Measurements from ENCODE around the gene PIGU.

Gene PIGU

GRCh38 chr20:34579979-34580940 is 96.6 kb downstream of the PIGU start:
- no peak for DNase-seq (ENCODE audit: low read depth in 2 of 3, low spot score in 2 of 3)

- DNase-seq (ENCODE audit: low read depth in 2 of 3, low spot score in 2 of 3): no peak
These were observed 97.5 kb downstream of the PIGU start for GRCh38 chr20:34579191-34579978.

- DNase-seq (ENCODE audit: low read depth in 2 of 3, low spot score in 2 of 3): no peak
These were observed 98.4 kb downstream of the PIGU start for GRCh38 chr20:34578521-34578920.

- no peak for DNase-seq (ENCODE audit: low read depth in 2 of 3, low spot score in 2 of 3)
These were observed 98.9 kb downstream of the PIGU start for GRCh38 chr20:34578025-34578424.

GRCh38 chr20:34577061-34577460 is 99.8 kb downstream of the PIGU start:
- no peak for DNase-seq (ENCODE audit: low read depth in 2 of 3, low spot score in 2 of 3)

- DNase-seq (ENCODE audit: low read depth in 2 of 3, low spot score in 2 of 3): no peak
These were observed 101.1 kb downstream of the PIGU start for GRCh38 chr20:34575756-34576155.

- DNase-seq (ENCODE audit: low read depth in 2 of 3, low spot score in 2 of 3): no peak
These were observed 101.6 kb downstream of the PIGU start for GRCh38 chr20:34575271-34575670.

GRCh38 chr20:34574861-34575260 is 102.0 kb downstream of the PIGU start:
- no peak for DNase-seq (ENCODE audit: low read depth in 2 of 3, low spot score in 2 of 3)

- no peak for DNase-seq (ENCODE audit: low read depth in 2 of 3, low spot score in 2 of 3)
These were observed 102.5 kb downstream of the PIGU start for GRCh38 chr20:34574426-34574825.

GRCh38 chr20:34573541-34574300 is 103.2 kb downstream of the PIGU start:
- DNase-seq (ENCODE audit: low read depth in 2 of 3, low spot score in 2 of 3): no peak

GRCh38 chr20:34571753-34572152 is 105.1 kb downstream of the PIGU start:
- no peak for DNase-seq (ENCODE audit: low read depth in 2 of 3, low spot score in 2 of 3)

- DNase-seq (ENCODE audit: low read depth in 2 of 3, low spot score in 2 of 3): no peak
These were observed 106.0 kb downstream of the PIGU start for GRCh38 chr20:34570859-34571306.

- DNase-seq (ENCODE audit: low read depth in 2 of 3, low spot score in 2 of 3): no peak
These were observed 107.3 kb downstream of the PIGU start for GRCh38 chr20:34569598-34569997.

- DNase-seq (ENCODE audit: low read depth in 2 of 3, low spot score in 2 of 3): no peak
These were observed 108.7 kb downstream of the PIGU start for GRCh38 chr20:34567892-34568865.

- no peak for DNase-seq (ENCODE audit: low read depth in 2 of 3, low spot score in 2 of 3)
These were observed 109.7 kb downstream of the PIGU start for GRCh38 chr20:34566978-34567891.

- DNase-seq (ENCODE audit: low read depth in 2 of 3, low spot score in 2 of 3): no peak
These were observed 112.1 kb downstream of the PIGU start for GRCh38 chr20:34564833-34565232.

GRCh38 chr20:34562641-34563040 is 114.3 kb downstream of the PIGU start:
- DNase-seq (ENCODE audit: low read depth in 2 of 3, low spot score in 2 of 3): no peak

- DNase-seq (ENCODE audit: low read depth in 2 of 3, low spot score in 2 of 3): no peak
These were observed 115.2 kb downstream of the PIGU start for GRCh38 chr20:34561661-34562060.

- no peak for DNase-seq (ENCODE audit: low read depth in 2 of 3, low spot score in 2 of 3)
These were observed 116.3 kb downstream of the PIGU start for GRCh38 chr20:34560614-34561013.
